Upper lobe of left lung (tissue), 4 donors: Measurements from ENCODE around the gene RAB33B.

Experiments
- CTCF ChIP-seq, 6 experiments: fragments of 450-650 bp in 4 of 6; fragments of 200-600 bp in 2 of 6; sonication (generic) in 2 of 6; IDR thresholded peaks; one replicate each; pipeline ENCODE4 v1.5.1; 2016 to 2019; ENCODE audit warnings: antibody characterized with exemption in 6 of 6
- EP300 ChIP-seq, 4 donors: sonication (generic); formaldehyde crosslinking; IDR thresholded peaks; one replicate each; pipeline ENCODE4 v1.5.1; 2017; ENCODE audit warnings: antibody characterized with exemption in 4 of 4, control low read depth in 2 of 4
- POLR2A ChIP-seq, 4 donors: fragments of 450-650 bp; IDR thresholded peaks; one replicate each; pipeline ENCODE4 v1.5.1; 2016 to 2017; ENCODE audit warnings: antibody characterized with exemption in 4 of 4, mild to moderate bottlenecking in 2 of 4
- POLR2AphosphoS5 ChIP-seq, 2 donors: sonication (generic); formaldehyde crosslinking; IDR thresholded peaks; one replicate each; pipeline ENCODE4 v1.5.1; 2017; ENCODE audit warnings: antibody characterized with exemption in 2 of 2

- TF ChIP-seq CTCF (IDR thresholded peaks at IDR 0.05) (no peak), POLR2A (IDR thresholded peaks at IDR 0.05) (no peak), EP300 (IDR thresholded peaks at IDR 0.05) (no peak), POLR2AphosphoS5 (IDR thresholded peaks at IDR 0.05) (no peak)
Observed at GRCh38 chr4:139514382-139515059, 60.6 kb downstream of the RAB33B start.
